Stomach (tissue), 4 donors: ENCODE measurements around the gene PCLO.

Experiments used
- CTCF ChIP-seq, 7 experiments: fragments of 450-650 bp in 4 of 7; fragments of 200-600 bp in 3 of 7; sonication (generic) in 3 of 7; IDR thresholded peaks; one replicate each; pipeline ENCODE4 v1.5.1; 2016 to 2019; ENCODE audit warnings: antibody characterized with exemption in 7 of 7, control low read depth in 2 of 7, mild to moderate bottlenecking in 1 of 7
- EP300 ChIP-seq: sonication (generic); formaldehyde crosslinking; IDR thresholded peaks from one replicate; pipeline ENCODE4 v1.6.1; 2017; ENCODE audit warnings: antibody characterized with exemption
- POLR2A ChIP-seq, 4 donors: fragments of 450-650 bp; IDR thresholded peaks; one replicate each; pipeline ENCODE4 v1.6.1; 2016; ENCODE audit warnings: antibody characterized with exemption in 4 of 4, control low read depth in 2 of 4, mild to moderate bottlenecking in 1 of 4, moderate library complexity in 1 of 4

DNA sequence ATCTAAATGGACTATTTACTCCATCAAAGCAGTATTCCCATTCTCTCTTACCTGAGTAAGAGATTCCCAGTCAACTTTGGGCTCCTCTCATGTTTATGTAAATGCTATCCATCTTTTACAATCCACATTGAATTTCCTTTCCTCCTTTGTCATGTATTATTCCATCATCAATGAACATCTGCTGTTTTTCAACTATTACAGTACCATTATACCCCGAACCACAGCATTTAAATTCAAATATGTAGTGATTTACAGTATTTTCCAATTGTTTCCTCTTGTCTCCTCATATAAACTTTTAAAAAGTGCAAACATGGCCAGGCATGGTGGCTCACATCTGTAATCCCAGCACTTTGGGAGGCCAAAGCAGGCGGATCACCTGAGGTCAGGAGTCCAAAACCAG, 20.3 kb downstream of the PCLO start:
- TF ChIP-seq POLR2A (IDR thresholded peaks at IDR 0.05) (no peak), CTCF (IDR thresholded peaks at IDR 0.05) (no peak), EP300 (no peak)
